ENCODE measurements around the gene PTPN11. TPM values are rescaled to one million over a fixed set of nuclear protein-coding genes. Genes with fewer than 3 reads are reported as not detected.

Gene PTPN11
- total RNA-seq (2014; rRNA removed; shearing (Covaris generic)) (90.0 and 94.7 TPM in 2 replicates), polyA plus RNA-seq (2016; fragmentation: Nextera tagmentation; extraction: Ambion mirVana) (71.9 and 87.0 TPM in 2 replicates)
- long read RNA-seq, full-length matches to known transcripts, result 1 of 41 reads
- long read RNA-seq, partial matches to known transcripts, result 40 of 41 reads
- long read RNA-seq, other reads (novel, unspliced or antisense), result 0 of 41 reads

- no peaks in the 10 kb centered on the region; the same call in 1 of the 3 replicates for H3K9me3 Mint-ChIP-seq
- no peaks in the 10 kb centered on the region for H3K27me3 ChIP-seq (ENCODE audit: insufficient read depth)
- peak within 1 kb of the TSS; percentile 98 for H3K27ac Mint-ChIP-seq
- peaks cover 5% of the 10 kb centered on the region for H3K4me1 Mint-ChIP-seq
- peak within 1 kb of the TSS; percentile 97 for H3K4me3 Mint-ChIP-seq
- H2AFZ ChIP-seq, result peak within 1 kb of the TSS; percentile 97
- peak within 1 kb of the TSS; percentile 99 for H3K27ac ChIP-seq (ENCODE audit: low read depth)
- H4K20me1 ChIP-seq (replicated peaks; ENCODE audit: insufficient read depth), result peaks cover 22% of the 10 kb centered on the region
- H3K4me3 ChIP-seq, result peak within 1 kb of the TSS; percentile 100
- H3K4me1 ChIP-seq (ENCODE audit: insufficient read depth), result peaks cover 16% of the 10 kb centered on the region; the same call in 1 of the 2 replicates
- peaks cover 4% of the 10 kb centered on the region; the same call in 1 of the 3 replicates for H3K36me3 Mint-ChIP-seq (ENCODE audit: low read depth)
- no peaks in the 10 kb centered on the region for H3K9me2 ChIP-seq (ENCODE audit: insufficient read depth)
- DNase-seq (ENCODE audit: low spot score), result peak; percentile 88
- peak; percentile 99 for TF ChIP-seq CREB1 (CRISPR knock-in tag; IDR thresholded peaks at IDR 0.05; ENCODE audit: low read depth)
- TF ChIP-seq CTCF (conservative IDR thresholded peaks at IDR 0.05; ENCODE audit: low read depth in 2 of 2), result peak; percentile 56 to 62
- peak; percentile 96 for TF ChIP-seq POLR2AphosphoS5 (IDR thresholded peaks at IDR 0.05; ENCODE audit: low read depth)
- TF ChIP-seq EZH2 (IDR thresholded peaks at IDR 0.05; ENCODE audit: low read depth, unreplicated experiment), result no peak
- TF ChIP-seq, protein P1, sequence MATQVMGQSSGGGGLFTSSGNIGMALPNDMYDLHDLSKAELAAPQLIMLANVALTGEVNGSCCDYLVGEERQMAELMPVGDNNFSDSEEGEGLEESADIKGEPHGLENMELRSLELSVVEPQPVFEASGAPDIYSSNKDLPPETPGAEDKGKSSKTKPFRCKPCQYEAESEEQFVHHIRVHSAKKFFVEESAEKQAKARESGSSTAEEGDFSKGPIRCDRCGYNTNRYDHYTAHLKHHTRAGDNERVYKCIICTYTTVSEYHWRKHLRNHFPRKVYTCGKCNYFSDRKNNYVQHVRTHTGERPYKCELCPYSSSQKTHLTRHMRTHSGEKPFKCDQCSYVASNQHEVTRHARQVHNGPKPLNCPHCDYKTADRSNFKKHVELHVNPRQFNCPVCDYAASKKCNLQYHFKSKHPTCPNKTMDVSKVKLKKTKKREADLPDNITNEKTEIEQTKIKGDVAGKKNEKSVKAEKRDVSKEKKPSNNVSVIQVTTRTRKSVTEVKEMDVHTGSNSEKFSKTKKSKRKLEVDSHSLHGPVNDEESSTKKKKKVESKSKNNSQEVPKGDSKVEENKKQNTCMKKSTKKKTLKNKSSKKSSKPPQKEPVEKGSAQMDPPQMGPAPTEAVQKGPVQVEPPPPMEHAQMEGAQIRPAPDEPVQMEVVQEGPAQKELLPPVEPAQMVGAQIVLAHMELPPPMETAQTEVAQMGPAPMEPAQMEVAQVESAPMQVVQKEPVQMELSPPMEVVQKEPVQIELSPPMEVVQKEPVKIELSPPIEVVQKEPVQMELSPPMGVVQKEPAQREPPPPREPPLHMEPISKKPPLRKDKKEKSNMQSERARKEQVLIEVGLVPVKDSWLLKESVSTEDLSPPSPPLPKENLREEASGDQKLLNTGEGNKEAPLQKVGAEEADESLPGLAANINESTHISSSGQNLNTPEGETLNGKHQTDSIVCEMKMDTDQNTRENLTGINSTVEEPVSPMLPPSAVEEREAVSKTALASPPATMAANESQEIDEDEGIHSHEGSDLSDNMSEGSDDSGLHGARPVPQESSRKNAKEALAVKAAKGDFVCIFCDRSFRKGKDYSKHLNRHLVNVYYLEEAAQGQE (IDR thresholded peaks at IDR 0.05; ENCODE audit: unreplicated experiment), result no peak
- TF ChIP-seq JUNB (IDR thresholded peaks at IDR 0.05; ENCODE audit: unreplicated experiment), result no peak
- no peak for TF ChIP-seq ZNF331 (CRISPR knock-in tag; IDR thresholded peaks at IDR 0.05; ENCODE audit: low read depth)
- TF ChIP-seq NANOG (IDR thresholded peaks at IDR 0.05; ENCODE audit: borderline replicate concordance), result no peak
- TF ChIP-seq STAT1 (IDR thresholded peaks at IDR 0.05; ENCODE audit: unreplicated experiment), result no peak
- peak; percentile 87 for TF ChIP-seq ETS1 (IDR thresholded peaks at IDR 0.05)
- H3K79me2 ChIP-seq (replicated peaks; ENCODE audit: insufficient read depth), result peaks cover 55% of the 10 kb centered on the region
- peak within 1 kb of the TSS; percentile 93 for H3K4me2 ChIP-seq
- no peaks in the 10 kb centered on the region for H3K36me3 ChIP-seq (ENCODE audit: insufficient read depth)
- peaks cover 16% of the 10 kb centered on the region for H3K27me3 Mint-ChIP-seq (ENCODE audit: insufficient read depth, low read depth, poor library complexity)
- peak; percentile 83 for ATAC-seq
- peaks cover 17% of the 10 kb centered on the region; the same call in 1 of the 2 replicates for H3F3A ChIP-seq (replicated peaks; ENCODE audit: low read depth)
These were observed at the start of gene PTPN11 for GRCh38 chr12:112418608-112419296. Gene PTPN11 (plus strand): TSS chr12:112418947. CDS start chr12:112419112, 165 bp downstream.
